Gastrocnemius medialis (tissue), 4 donors: ENCODE measurements around the gene PLEKHA5.

ENCODE experiments used
- POLR2A ChIP-seq, 2 donors: fragments of 450-650 bp; IDR thresholded peaks; one replicate each; pipeline ENCODE4 v1.6.1; 2017; ENCODE audit warnings: antibody characterized with exemption in 2 of 2, mild to moderate bottlenecking in 2 of 2, moderate library complexity in 2 of 2
- TF ChIP-seq, protein P1 (sequence below), 5 experiments: fragments of 450-650 bp in 3 of 5; fragments of 200-600 bp in 2 of 5; sonication (generic) in 2 of 5; IDR thresholded peaks in 4 of 5; conservative IDR thresholded peaks in 1 of 5; 1 replicate in 4 of 5; 2 replicates in 1 of 5; pipeline ENCODE4 v1.5.1; 2016 to 2019; ENCODE audit warnings: antibody characterized with exemption in 5 of 5, mild to moderate bottlenecking in 3 of 5, moderate library complexity in 3 of 5

DNA sequence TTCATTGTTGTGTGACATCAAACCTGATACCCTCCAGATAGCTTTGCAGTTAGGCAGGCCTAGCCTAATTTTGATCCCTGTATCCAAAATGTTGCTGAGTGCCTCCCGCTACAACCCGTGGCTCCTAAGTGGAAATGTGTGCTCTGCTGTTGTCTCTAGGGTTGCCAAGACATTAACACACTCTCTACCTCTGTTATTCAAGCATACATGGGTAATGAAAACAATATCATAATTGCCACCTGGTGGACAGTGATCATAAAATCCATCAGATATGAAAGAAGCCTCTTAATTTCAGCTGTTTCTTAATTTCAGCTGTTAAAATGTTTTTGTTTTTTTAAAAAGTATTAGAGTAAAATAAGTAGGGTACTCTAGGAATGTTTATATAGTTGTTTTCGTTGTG is 93.5 kb downstream of the PLEKHA5 start:
- TF ChIP-seq, protein P1, sequence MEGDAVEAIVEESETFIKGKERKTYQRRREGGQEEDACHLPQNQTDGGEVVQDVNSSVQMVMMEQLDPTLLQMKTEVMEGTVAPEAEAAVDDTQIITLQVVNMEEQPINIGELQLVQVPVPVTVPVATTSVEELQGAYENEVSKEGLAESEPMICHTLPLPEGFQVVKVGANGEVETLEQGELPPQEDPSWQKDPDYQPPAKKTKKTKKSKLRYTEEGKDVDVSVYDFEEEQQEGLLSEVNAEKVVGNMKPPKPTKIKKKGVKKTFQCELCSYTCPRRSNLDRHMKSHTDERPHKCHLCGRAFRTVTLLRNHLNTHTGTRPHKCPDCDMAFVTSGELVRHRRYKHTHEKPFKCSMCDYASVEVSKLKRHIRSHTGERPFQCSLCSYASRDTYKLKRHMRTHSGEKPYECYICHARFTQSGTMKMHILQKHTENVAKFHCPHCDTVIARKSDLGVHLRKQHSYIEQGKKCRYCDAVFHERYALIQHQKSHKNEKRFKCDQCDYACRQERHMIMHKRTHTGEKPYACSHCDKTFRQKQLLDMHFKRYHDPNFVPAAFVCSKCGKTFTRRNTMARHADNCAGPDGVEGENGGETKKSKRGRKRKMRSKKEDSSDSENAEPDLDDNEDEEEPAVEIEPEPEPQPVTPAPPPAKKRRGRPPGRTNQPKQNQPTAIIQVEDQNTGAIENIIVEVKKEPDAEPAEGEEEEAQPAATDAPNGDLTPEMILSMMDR (IDR thresholded peaks at IDR 0.05 in 4 of 5, conservative IDR thresholded peaks at IDR 0.05 in 1 of 5), result no peak
- TF ChIP-seq POLR2A (IDR thresholded peaks at IDR 0.05), result no peak
